ENCODE results near the gene CATSPERD.
"Not testable (repeated sequence)": the region's sequence is repeated elsewhere in the genome, so short reads cannot be mapped to it uniquely, and the experiment has no call there.

Gene CATSPERD

GRCh38 chr19:5686647-5687359 lies 33.6 kb upstream of the CATSPERD start:
- peak; percentile 20 for DNase-seq

DNA sequence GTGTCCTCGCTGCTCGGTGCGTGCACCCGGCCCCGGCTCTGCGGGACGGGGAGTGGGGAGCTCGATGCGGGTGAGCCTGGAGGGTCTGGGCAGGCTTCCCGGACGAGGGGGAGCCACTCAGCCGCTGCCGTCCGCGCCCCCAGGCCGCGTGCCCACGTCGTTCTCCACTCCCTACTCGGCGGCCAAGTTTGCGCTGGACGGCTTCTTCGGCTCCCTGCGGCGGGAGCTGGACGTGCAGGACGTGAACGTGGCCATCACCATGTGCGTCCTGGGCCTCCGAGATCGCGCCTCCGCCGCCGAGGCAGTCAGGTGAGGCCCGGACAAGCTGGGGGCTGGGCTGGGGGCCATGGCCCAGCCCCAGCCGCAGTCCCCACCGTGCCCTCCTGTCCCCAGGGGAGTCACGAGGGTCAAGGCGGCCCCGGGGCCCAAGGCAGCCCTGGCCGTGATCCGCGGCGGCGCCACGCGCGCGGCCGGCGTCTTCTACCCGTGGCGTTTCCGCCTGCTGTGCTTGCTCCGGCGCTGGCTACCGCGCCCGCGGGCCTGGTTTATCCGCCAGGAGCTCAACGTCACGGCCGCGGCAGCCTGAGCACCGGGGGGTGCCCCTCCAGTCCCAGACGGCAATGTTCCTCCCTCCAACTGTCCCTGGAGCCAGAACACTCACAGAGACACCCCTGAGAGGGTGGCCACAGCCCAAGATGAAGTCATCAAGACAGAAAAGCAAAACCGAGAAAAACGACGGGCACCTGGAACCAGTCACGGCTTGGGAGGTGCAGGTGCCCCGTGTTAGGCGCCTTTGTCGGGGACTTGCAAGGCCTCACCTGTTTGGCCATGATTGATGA lies 32.9 kb upstream of the CATSPERD start:
- no peak for DNase-seq

DNA sequence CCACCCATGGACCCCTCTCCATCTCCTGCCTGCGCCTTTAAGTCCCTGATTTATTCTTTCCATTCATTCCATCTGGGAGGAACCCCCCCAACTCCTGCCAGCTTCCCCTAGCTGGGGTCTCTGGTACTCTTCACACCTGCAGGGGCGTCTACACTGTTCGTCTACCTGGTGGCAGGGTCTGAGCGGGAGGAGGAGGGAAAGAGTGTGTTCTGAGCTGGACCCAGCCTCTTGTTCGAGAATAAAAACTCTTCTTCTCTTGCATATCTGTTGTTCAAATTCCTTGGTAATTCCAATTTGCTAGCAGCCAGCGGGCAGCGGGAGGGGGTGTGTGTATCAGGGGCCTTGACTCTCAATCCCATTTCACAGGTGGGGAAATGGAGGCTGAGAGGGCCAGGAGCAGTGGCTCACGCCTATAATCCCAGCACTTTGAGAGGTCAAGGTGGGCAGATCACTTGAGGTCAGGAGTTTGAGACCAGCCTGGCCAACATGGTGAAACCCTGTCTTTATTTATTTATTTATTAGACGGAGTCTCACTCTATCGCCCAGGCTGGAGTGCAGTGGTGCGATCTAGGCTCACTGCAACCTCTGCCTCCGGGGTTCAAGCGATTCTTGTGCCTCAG lies 32.1 kb upstream of the CATSPERD start:
- DNase-seq = not testable (repeated sequence)

- peak; percentile 45 for DNase-seq
Measured at GRCh38 chr19:5690125-5690954, 30.1 kb upstream of the CATSPERD start, which contains the start of gene RPL36. Gene RPL36, plus strand, starts transcription at chr19:5690295. Its CDS starts 213 bp downstream, at chr19:5690508.

DNA sequence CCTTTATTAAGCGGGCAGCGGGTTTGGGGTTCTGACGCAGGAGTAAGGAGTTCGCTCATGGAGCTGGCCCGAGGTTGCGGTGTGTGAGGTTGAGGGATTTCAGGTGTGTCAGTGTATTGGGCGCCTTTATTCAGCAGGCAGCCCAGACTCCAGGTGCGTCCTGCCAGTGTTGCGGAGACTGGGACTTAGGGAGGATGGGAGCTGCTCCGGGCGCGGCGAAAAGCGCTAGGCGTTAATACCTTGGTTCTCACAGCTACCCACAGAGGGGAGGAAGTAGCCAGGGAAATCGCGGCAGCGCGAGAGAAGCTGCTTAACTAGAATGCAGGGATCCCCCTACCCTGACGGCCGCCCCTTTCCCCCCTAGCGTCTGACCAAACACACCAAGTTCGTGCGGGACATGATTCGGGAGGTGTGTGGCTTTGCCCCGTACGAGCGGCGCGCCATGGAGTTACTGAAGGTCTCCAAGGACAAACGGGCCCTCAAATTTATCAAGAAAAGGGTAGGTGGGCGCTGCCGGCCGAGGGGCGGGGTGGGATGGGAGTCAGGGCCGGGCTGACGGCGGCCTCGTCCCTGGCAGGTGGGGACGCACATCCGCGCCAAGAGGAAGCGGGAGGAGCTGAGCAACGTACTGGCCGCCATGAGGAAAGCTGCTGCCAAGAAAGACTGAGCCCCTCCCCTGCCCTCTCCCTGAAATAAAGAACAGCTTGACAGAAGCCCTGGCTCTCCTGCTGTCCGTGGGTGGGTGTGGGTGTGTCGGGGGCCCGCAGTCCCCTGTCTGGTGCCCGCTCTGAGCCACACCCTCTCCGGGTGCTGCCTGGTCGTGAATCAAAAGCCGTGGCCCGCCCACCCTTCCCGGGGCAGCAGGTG lies 29.2 kb upstream of the CATSPERD start:
- no peak for DNase-seq

DNA sequence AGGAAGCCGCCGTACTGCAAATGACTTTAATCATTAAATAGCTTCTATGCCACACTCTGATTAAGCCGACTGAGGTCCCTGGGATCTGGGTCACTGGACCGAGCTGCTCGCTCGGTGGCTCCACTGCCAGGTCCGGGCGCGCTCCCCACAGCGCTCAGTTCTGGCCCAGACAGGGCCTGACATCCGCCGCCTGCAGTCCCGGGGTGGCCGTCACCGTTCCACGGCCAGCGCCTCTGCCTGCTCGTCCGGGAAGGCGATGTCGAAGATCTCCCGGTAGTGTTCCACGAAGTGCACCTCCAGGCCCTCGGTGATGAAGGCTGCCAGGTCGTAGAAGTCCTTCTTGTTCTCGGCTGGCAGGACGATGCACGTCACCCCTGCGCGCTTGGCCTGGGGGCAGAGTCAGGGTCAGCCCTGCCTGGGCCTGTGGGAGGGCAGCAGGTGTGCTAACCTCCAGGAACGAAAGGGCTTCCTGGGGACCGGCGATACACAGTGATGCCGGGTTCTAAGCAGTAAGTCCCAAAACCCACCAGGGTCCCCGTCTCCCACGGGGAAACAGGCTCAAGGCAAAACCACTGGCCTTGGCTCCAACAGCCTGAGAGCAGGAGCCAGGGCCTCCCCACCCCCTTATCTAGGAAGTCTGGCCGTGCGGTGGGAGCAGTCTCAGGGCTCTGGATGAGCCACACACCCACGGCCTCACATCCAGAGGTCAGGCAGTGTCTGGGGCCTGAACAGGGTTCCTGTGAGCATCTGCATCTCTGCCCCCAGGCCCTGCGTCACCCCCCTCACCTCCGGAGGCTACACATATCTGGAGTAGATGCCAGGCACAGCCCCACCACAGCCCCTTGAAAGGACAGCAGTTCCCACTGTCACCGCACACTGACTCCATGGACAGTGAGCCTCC lies 28.4 kb upstream of the CATSPERD start:
- DNase-seq = no peak

DNA sequence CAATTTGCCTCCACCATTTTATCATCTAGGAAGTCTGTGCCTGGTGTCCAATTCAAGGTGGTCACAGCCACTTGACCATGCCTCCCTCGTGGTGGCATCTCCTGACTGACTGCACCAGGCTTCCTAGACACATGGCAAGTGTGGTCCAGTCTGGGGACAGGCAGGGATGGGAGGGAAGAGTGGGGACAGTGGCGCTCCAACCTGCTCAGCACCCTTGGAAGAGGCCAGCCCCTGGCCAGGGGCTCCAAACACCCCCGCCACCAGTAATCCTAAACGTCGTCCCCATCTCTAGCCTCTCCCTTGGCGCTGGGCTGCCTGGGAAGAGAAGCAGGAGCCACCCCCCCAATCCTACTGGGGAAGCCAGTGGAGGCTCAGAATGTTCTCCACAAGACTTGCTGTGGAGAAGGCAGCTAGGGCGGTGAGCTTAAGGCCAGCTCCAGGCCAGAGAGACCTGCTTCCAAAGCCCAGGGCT lies 27.7 kb upstream of the CATSPERD start:
- DNase-seq = no peak

DNA sequence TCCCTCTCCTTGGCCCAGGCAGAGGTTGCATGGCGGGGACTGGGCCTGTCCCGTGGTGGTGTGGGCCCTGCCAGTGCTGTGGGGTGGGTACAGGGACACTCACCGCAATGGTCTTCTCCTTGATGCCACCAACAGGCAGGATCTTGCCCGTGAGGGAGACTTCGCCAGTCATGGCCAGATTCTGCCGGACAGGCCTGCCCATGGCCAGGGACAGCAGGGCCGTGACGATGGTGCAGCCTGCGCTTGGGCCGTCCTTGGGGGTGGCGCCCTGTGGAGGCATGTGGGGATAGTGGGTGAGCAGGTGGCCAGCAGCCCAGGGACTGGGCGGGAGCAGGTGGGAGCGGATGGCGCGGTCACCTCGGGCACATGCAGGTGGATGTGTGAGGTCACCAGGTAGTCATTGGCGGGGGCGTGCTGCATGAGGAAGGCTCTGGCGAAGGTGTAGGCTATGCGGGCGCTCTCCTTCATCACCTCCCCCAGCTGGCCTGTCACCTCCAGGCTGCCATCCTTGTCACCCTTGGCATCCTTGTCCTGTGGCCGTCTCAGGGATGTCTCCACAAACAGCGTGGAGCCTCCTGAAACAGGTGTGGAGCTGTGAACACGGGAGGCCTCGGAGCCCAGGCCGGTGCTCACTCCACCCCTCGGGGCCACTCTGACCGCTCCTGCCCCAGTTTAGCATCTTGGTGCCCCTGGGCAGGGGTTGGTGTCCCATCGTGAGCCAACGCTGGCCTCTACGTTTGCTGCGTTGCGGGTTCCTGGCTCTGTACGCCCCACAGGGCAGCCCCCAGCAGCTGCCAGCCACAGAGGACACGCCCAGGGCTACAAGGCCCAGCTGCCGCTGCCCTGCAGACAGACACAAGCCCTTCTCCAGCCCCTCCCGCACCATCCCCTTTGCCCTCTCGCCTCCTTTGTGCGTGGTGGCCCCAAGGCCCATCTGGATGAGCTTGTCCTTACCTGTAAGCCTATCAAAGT lies 27.0 kb upstream of the CATSPERD start:
- no peak for DNase-seq

DNA sequence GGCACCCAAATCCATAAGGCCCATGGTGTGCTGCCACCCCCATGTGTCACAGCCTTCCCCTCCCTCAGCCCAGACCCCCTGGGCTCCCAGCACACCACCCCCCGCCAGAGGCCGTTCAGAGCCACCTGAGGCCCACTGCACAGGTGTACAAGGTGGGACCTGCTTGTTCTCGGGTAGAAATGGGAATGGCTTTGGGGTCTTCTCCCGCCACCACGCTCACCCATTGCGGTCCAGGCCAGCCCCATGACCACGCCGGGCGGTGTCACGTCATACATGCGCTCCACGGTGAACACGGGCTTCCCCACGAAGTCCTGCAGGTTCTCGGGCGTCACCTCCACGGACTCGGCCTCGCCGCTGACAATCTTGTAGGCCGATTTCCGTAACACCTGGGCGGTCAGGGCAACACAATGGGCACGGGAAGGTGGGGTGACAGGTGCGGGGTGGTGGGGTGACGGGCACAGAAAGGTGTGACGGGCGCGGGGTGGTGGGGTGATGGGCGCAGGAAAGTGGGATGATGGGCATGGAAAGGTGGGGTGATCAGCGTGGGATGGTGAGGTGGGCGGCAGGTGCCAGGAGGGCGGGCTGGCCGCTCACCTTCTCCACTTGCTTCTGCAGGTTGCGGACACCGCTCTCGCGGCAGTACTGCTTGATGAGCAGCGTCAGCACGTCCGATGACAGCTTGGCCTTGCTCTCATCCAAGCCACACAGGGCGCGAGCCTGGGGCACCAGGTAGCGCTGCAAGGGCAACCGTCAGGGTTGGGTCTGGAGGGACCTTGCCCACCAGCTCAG lies 26.1 kb upstream of the CATSPERD start:
- DNase-seq = no peak

- no peak for DNase-seq
Measured at GRCh38 chr19:5694956-5695648, 25.3 kb upstream of the CATSPERD start.

DNA sequence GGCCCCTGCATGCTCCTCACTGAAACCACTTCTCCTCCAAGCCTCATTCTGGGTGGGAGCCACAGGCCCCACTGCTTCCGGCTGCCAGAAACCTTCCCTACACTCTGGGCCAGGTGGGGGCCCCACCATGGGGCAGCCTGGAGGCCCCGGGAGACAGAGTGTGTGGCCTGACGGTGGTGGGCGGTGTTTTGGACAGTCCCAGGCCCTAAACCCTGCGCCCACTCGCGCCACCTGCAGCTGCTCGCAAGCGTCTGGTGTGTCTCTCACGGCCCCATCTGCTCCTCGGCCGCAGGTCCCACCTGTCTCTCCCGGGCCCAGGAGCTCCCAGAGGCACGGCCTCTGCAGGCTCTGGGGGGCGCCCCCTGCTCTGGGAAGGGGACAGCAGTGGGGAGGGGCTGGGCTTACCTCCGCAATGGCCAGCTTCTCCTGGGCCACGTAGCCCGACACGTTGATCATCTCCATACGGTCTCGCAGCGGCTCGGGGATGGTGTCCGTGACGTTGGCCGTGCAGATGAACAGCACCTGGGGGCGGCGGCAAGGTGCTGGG lies 24.7 kb upstream of the CATSPERD start:
- DNase-seq = no peak

GRCh38 chr19:5696196-5697021 lies 24.0 kb upstream of the CATSPERD start:
- DNase-seq = no peak

DNA sequence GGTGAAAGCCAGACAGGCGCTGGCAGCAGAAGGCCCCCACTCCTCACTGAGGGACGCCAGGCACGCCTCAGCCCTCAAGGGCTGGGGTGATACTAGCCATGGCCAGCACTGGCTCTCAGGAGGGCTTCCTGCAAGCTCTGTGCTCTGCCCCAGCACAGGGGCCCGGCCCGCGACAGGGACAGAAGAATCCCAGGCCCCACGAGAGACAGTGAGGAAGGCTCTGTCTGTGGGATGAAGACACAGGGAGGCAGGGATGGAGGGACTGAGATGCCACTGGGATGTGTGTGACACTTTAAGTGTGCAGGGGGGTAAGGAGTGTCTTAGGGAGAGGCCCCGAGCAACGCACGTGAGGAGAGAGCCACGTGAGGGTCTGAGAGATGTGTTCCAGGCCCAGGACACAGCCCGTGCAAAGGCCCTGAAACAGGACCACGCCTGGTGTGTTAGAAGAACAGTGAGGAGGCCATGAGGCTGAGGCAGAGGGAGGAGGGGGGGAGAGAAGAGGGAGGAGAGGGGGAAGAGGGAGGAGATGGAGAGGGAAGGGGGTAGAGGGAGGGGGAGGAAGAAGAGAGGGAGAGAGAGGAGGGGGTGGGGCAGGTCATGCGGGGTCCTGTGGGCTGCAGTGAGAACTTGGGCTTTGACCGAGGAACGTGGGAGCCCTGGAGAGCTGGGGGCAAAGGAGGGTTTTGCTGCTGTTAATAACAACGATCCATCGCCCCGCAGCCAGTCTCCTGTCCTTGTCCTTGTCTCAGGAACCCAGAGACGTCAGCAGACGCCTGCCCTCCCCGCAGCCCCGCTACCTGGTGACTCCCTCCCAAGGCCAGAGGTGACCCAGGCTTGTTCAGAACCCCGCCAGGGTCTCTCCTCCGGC lies 23.2 kb upstream of the CATSPERD start:
- DNase-seq = no peak

- DNase-seq = no peak
Measured at GRCh38 chr19:5697890-5698634, 22.4 kb upstream of the CATSPERD start.

Measured in NCI-H187 treated with DMSO at 0.1 percent for 48 hours (cell line).